Measurements from ENCODE around the gene DOCK7.
"Not testable (repeated sequence)": the region's sequence is repeated elsewhere in the genome, so short reads cannot be mapped to it uniquely, and the experiment has no call there.

DOCK7 gene

DNA sequence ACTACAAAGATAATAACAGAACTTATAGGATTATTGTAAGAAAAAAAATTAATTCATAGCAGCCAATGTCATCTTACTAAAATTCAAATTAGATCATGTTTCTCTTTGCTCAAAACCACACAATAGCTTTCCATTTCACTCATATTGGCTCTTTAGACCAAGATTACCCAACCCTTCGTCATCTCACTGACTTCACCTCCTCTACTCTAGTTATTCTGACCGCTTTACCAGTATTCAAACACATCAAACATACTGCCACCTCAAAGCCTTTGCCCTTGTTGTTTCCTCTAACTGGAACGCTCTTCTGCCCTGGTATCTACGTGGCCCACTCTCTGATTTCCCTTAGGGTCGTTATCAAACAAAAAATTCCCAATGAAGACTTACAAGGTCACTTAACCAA lies 89.1 kb downstream of the DOCK7 start:
- no peak for DNase-seq

DNA sequence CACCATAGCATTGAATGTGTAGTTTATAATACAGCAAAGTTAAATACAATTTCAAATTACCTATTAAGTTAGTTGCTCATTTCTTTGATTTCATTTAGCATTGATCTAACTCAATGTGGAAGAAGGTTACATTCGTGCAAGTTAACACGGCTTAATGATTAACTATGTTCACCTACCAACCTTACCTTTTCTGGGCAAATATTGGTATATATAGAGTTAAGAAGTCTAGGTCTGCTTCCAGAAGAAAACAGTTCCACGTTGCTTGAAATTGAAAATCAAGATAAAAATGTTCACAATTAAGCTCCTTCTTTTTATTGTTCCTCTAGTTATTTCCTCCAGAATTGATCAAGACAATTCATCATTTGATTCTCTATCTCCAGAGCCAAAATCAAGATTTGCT lies 90.9 kb downstream of the DOCK7 start, which contains the start of gene ANGPTL3:
ANGPTL3 (plus strand) TSS at position 240 of the 400 bp plus-strand sequence; CDS start at position 287, 47 bp downstream.
- no peak for DNase-seq

DNA sequence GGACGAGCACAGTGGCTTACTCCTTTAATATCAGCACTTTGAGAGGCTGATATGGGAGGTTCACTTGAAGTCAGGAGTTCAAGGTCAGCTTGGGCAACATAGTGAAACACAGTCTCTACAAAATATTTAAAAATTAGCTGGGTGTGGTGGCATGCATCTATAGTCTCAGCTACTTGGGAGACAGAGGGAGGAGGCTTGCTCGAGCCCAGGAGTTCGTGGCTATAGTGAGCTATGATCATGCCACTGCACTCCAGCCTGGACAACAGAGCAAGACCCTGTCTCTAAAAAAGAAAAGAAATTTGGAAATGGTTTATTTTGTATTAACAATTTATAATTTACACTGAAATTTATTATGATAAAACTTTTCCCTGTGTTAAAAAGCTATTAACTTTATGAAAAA lies 92.5 kb downstream of the DOCK7 start:
- no peak for DNase-seq

DNA sequence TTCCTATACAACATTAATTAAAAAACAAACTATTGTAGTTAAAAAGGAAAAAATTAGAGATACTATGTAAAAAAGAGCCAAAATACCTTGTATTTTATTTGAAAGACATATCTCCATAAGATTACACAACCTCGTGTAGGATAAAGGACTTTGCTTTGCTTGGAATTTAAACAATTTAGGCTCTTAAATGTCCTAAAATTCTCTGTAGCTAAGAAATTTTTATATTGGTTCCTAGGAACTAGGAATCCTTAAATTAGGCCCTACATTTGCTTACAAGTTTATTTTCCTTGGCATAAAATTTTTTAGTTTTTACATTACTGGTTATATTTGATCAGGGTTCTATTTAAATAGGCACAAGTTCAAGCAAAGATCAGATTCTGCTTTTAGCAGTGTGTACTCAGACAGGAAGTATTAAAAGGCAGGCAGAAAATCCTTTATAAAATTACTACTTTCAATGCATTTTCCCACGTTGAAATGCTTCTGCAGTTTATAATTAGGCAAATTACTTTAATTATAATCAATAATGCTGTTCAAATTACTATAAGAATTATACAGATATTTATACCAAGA lies 94.3 kb downstream of the DOCK7 start:
- no peak for DNase-seq

DNA sequence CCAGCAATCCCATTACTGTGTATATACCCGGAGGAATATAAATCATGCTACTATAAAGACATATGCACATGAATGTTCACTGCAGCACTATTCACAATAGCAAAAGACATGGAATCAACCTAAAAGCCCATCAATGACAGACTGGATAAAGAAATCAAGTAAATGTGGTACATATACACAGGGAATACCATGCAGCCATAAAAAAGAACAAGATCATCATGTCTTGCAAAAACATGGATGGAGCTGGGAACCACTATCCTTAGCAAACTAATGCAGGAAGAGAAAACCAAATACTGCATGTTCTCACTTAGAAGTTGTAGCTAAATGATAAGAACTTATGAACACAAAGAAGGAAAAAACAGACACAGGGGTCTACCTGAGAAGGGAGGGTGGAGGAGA lies 97.2 kb downstream of the DOCK7 start:
- DNase-seq = no peak

DNA sequence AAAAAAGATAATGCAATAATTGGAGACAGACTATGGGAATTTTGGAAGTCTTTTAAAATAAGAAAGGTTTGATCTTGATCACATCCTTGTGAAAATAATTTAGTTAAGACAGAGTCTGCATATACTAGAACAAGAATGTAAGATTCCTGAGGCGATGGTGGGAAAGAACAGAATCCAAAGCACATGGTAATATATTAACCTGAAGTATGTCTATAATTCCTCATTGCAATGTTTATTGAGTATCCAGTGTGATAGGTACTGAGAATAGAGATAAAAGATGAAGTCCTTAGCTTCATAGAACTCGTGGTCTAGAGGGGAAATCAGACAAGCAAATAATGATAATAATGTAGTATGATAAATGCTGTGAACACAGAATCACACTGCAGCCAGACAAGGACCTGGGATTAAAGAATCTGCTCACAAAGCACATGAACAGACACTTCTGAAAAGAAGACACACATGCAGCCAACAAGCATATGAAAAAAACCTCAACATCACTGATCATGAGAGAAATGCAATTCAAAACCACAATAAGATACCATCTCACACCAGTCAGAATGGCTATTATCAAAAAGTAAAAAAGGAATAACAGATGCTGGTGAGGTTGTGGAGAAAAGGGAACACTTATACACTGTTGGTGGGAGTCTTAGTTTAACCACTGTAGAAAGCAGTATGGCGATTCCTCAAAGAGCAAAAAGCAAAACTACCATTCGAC lies 97.8 kb downstream of the DOCK7 start:
- DNase-seq = no peak

DNA sequence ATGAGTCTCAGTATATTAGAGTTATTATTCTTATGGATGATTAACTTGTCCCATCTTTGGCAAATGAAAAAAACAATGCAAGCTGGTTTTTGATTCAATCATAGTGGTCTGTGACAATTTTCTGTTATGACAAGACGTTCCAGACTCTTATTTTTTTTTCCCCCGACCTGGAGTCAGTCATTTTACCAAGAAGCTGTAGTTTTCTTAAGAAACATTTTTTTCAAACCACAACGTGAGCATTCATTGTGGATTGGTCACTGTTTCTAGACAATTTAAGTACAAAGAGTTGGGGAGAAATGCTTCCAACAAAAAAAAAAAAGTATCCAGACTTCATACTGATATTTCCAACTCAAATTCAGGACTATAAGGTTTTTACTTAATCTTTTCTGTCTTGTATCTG lies 98.9 kb downstream of the DOCK7 start:
- no peak for DNase-seq

DNA sequence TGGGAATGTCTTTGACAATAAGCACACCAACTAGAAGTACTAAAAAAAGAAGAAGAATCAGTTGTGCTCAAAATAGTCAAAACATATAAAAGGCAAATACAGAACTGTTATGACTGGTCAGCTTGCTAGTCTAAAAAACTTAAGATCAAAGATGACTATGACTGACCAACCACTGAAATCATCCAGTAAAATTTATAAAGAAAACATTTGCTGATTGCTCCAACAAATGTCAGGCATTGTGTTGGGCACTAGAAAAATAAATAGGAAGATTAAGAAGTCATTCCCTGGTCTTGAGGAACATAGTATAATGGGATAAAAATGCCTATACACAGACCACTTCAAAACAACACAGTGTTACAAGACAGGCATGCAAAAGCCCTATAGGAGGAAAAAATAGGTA lies 100.2 kb downstream of the DOCK7 start:
- no peak for DNase-seq

DNA sequence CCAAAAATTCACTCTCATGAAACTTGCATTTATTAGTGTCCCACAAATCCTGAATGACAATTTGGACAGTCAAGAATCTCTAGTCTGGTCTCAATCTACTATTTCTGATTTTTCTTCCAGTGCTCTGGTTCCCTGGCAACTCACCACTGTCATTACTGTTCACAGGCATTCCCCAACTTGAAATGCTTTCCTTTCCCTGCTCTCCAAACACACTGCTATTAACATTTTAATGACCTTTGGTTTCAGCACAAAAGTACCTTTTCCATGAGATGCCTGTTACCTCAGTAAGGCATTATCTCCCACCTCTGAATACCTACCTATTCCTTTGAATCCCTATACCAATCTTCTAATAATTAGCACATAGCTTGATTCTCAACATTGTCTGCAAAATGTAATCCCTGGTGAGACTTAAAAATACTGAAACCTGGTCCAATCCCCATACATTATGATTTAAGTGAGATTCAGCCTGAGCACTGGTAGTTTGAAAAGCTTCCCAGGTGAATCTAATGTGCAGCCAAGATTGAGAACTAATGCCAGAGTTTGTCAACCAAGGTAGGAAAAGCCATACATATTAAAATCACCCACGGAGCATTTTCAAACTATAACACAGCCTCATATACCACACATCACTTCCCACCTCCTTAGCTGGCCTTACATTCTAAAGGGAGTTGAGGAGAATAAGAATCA lies 102.6 kb downstream of the DOCK7 start:
- DNase-seq = no peak

DNA sequence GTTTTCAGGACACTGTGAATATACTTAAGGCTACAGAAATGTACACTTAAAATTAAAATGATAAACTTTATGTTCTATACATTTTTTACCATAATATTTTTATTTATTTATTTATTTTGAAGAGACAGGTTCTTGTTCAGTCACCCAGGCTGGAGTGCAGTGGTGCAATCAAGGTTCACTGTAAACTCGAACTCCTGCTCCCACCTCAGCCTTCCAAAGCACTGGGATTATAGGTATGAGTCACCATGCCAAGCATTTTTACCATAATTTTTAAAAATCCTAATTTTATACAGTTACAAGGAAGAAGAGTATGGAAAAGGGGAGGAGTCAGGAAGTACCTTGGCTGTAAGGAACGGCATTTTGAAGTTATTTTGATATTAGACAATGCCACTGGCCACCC lies 114.5 kb downstream of the DOCK7 start:
- no peak for DNase-seq

DNA sequence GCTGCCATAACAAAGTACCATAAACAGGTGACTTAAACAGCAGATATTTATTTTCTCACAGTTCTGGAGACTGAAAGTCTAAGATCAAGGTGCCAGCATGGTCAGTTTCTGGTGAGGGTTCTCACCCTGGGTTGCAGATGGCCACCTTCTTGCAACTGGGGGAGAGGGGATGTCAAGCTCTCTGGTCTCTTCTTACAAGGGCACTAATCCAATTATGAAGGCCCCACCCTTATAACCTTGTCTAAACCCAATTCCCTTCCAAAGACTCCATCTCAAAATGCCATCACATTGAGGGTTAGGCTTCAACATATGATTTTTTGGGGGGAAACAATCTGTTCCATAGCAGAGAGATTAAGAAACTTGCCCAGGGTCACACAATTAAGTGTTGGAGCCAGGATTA lies 115.7 kb downstream of the DOCK7 start:
- DNase-seq = no peak

DNA sequence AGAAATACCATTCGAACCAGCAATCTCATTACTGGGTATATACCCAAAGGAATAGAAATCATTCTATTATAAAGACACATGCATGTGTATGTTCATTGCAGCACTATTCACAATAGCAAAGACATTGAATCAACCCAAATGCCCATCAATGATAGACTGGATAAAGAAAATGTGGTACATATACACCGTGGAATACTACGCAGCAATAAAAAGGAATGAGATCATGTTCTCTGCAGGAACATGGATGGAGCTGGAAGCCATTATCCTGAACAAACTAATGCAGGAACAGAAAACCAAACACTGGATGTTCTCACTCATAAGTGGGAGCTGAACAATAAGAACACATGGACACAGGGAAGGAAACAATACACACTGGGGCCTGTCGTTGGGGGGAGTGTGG lies 116.7 kb downstream of the DOCK7 start:
- DNase-seq = not testable (repeated sequence)

DNA sequence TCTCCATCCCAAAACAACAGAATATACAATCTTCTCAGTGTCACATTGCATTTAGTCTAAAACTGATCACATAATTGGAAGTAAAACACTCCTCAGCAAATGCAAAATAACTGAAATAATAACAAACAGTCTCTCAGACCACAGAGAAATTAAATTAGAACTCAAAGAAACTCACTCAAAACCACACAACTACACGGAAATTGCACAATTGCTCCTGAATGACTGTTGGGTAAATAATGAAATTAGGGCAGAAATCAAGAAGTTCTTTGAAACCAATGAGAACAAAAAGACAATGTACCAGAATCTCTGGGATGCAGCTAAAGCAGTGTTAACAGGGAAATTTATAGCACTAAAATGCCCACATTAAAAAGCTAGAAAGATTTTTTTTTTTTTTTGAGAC lies 120.3 kb downstream of the DOCK7 start:
- not testable (repeated sequence) for DNase-seq

DNA sequence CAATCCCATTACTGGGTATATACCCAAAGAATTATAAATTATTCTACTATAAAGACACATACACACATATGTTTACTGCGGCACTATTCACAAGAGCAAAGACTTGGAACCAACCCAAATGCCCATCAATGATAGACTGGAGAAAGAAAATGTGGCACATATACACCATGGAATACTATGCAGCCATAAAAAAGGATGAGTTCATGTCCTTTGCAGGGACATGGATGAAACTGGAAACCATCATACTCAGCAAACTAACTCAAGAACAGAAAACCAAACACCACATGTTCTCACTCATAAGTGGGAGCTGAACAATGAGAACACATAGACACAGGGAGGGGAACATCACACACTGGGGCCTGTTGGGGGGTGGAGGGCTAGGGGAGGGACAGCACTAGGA lies 121.0 kb downstream of the DOCK7 start:
- DNase-seq = not testable (repeated sequence)

DNA sequence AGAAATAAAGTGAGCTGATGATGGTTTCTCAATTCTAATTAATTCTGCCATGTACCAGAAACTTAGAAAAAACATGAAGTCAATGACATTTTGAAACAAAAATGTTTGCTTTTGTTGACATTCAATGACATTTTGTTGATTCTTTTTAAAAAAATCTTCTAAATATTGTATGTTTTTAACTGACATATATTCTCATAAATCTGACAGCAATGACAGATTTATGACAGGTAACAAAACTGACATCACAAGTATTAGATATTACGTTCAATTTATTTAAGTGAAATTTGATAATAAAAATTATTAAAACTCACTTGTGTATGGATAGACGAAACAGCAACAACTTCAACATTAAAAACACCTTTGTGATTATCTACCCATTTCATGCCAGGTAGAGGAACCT lies 126.9 kb downstream of the DOCK7 start:
- no peak for DNase-seq

DNA sequence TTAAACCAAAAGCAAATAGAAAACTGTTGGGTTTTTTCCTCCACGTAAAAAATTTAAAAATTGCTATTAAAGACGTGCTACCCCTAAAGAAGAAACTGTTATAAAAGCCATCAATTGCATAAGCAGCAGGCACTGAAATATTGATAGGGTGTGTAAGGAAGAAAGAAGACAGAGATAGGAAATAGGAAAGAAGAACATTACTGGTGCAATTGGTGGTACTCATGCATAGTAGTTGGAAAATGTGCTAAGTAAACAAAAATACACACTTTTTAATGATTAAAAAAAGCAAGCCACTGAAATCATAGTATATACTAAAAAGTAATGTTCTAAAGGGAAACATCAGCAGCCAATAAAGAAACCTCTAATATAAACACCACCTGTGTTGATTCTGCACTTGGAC lies 143.6 kb downstream of the DOCK7 start:
- no peak for DNase-seq

DNA sequence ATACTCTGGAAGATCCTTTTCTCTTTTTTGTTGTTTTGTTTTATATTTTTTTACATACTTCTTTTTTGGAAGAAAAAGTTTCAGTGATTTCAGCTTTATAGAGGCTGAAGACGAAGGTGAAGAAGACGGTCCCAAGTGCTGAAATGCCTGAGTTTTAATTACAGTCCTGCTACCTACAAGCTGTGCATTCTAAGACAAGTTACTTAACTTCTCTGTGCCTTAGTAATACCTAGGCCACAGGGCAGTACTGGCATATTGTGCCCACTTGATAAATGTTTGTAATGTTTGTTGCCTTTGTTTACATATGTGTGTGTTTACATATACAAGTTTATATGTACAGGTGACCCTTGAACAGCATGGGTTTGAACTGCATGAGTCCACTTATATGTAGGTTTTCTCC lies 147.1 kb downstream of the DOCK7 start:
- no peak for DNase-seq

DNA sequence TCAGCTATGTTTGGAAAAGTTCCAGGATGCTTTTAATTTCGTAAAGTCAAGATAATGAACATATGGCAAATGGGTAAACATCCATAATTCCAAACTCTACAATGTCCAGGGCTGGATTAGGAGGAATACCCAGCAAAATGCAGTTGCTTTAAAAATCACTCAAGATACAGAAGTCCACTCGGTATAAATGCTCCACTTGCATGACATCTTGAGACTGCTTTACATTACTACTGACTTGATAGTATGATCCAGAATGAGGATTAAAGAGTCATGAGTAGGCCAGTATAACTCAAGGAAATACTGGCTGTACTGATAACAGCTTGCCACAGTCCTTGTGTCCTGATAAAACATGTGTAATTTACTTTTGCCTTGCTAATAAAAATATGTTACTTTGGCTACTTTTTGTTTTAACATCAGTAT lies 149.1 kb downstream of the DOCK7 start:
- DNase-seq = no peak

DNA sequence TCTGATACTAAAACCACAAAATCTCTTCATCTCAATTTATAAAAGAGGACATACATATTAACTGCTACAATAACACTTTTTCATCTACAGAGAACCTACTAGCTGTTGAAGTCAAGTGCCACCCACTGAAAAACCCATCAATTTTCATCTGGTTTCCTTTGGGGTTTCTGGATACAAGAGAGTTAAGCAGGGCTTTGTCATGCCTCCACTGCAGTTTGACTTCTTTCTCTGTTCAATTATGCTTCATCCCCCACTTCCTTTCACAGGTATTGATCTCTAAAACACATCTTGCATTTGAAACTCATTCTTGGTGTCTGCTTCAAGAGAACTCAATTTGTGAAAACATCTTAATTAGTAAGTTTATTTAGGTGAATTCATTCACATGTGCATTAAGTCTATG lies 151.3 kb downstream of the DOCK7 start:
- no peak for DNase-seq

DNA sequence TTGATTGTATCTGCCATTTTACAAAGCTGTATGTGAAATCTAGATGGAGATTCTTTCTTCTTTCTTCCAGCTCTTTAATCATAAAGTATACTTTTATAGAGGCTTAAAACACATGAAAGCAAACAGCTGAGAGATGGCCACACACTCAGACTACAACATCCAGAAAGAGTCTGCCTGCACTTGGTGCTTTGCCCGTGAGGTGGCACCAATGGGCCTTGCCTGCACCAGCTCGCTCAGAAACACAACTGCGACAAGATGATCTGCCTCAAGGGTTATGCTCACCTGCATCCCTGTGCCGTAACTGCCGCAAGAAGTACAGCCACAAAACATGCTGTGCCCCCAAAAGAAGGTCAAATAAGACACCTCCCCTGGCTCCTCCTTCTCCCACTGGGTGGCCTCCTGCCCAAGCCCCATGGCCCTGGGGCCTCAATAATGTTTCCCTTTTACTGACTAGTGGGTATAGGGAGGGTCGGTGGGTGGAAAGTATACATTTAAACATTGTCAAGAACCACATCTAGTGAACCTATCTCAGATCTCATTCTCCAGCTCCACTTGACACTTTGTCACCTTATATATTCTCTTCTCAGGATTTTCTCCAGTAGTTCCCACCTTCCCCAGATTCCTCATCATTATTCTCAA lies 157.6 kb downstream of the DOCK7 start:
- DNase-seq = no peak

DNA sequence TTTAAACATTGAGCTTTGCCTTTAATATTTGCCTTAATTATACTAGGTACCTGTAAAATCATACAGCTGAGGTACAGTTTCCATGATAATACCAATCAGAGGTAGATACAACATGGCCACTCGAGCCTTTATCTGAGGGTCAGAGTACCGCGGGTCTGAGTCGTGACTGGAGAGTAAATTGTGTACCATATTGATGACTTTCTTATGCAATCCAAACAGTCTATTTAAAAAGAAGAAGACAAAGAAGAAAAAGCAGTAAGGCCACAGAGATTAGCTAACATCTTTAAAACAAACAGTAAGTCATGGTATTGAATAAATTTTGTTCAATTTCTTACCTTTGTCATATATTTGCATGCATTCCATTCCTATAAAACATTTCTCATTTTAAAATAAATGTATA lies 159.0 kb downstream of the DOCK7 start:
- no peak for DNase-seq

DNA sequence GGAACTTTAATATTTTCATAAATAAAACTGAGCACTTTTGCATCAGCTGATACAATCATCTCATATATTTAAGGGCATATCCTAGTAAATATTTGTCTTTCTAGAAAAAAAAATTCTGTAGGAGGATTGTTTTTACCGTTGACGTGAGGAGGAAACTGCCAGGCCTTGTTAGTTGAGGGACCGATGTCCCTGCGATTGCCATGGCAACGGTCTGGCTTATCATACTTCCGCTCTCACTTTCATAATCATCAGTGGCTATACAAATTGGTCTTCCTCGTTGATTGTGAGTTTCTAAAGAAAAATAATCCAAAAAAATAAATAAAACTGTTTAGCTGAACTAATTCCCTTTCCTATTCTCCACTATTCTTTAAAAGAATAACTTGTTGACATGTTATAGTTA lies 160.2 kb downstream of the DOCK7 start:
- DNase-seq = no peak

DNA sequence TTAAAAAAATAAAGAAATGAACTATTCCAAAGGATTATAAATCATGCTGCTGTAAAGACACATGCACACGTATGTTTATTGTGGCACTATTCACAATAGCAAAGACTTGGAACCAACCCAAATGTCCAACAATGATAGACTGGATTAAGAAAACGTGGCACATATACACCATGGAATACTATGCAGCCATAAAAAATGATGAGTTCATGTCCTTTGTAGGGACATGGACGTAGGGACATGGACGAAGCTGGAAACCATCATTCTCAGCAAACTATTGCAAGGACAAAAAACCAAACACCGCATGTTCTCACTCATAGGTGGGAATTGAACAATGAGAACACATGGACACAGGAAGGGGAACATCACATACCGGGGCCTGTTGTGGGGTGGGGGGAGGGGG lies 160.8 kb downstream of the DOCK7 start:
- not testable (repeated sequence) for DNase-seq

DNA sequence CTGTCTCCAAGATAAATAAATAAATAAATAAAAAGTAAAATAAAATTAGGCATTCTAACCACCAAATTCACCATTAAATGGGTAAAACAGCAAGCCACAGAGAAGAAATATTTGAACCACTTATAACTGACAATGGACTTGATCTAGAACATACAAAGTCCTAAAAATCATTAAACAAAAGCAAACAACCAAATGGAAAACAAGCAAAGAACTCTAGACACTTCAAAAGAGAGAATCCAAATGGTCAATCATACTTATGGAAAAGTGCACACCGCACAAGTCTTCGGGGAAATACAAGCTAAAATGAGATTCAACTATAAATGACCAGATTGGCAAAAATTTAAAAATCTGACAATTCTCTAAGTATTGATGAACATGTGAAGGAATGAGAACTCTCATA lies 164.3 kb downstream of the DOCK7 start:
- no peak for DNase-seq

Data from stimulated activated CD4-positive, alpha-beta T cell treated with anti-CD3 and anti-CD28 coated beads, Interleukin-12 subunit alpha, Interleukin-12 subunit beta, amount 100 ng/mL, for 4 hours (primary cell).